Pancreas (tissue), 10 donors: ENCODE data around the gene DPP8. TPM values are rescaled to one million over a fixed set of nuclear protein-coding genes. Genes with fewer than 3 reads are reported as not detected.
"Not testable (repeated sequence)": the region's sequence is repeated elsewhere in the genome, so short reads cannot be mapped to it uniquely, and the experiment has no call there.

Experiments used
- ATAC-seq, 4 donors: fragments of 200-7000 bp; cut with Tn5 transposase; one replicate each; pipeline versions ENCODE4 v1.8.0 to v1.9.1; 2020; ENCODE audit warnings: mild to moderate bottlenecking in 4 of 4, moderate library complexity in 4 of 4
- DNase-seq, 6 donors: peaks; one replicate each; pipeline ENCODE4 v3.0.0-alpha.2; 2020
- FAIRE-seq: peaks from 2 replicates; lab custom pipeline; 2012; peaks lifted over from hg19 to GRCh38; lab: Jason Lieb, UNC
- H3K27ac ChIP-seq, 4 donors: fragments of 200-600 bp; sonication (generic); 1 replicate in 3 of 4; 2 replicates in 1 of 4; pipeline versions ENCODE4 v1.5.0 to v1.8.0; 2020
- H3K27me3 ChIP-seq, 4 donors: fragments of 200-600 bp; one replicate each; pipeline ENCODE4 v1.8.0; 2021
- H3K36me3 ChIP-seq, 3 donors: fragments of 200-600 bp; sonication (generic) in 1 of 3; one replicate each; pipeline versions ENCODE4 v1.5.0 to v1.8.0; 2020 to 2021
- H3K4me1 ChIP-seq, 3 donors: fragments of 200-600 bp; one replicate each; pipeline ENCODE4 v1.8.0; 2021
- H3K4me3 ChIP-seq, 4 donors: fragments of 200-600 bp; sonication (generic) in 2 of 4; one replicate each; pipeline versions ENCODE4 v1.5.0 to v1.8.0; 2020 to 2021
- H3K9me3 ChIP-seq, 4 donors: fragments of 200-600 bp; one replicate each; pipeline ENCODE4 v1.8.0; 2021
- WGBS, 2 donors: extraction: QIAGEN DNeasy Blood & Tissue Kit; methylation state at CpG; one replicate each; pipeline ENCODE4 v1.1.7; 2013; 5-methylcytosine and 5-hydroxymethylcytosine counted together
- intact Hi-C, 3 donors: fragments of 100-400 bp; cut with DNase I; formaldehyde crosslinking; loops; one replicate each; pipeline versions ENCODE4 v1.11.1 to v1.14.2; 2022
- polyA plus RNA-seq, 2 donors: library from polyadenylated mRNA; stranded (reverse); fragments of 200-250 nt; gene quantifications; one replicate each; pipeline ENCODE4 v1.2.3, GENCODE V29; 2013
- total RNA-seq, 6 donors: library from RNA; stranded (reverse); fragmentation: NEBNext Ultra II Directional in 4 of 6; extraction: Animal tissue kit (Norgen Biotek cat#: 25700) in 4 of 6; gene quantifications; one replicate each; pipeline versions ENCODE4 v1.2.1 to v1.2.4, GENCODE V29; 2021 to 2023
- TF ChIP-seq, protein P1 (sequence below), 4 donors: fragments of 200-600 bp; sonication (generic) in 3 of 4; IDR thresholded peaks; one replicate each; pipeline versions ENCODE4 v1.5.0 to v1.8.0; 2021; ENCODE audit warnings: antibody characterized with exemption in 4 of 4
- donor health status: healthy with polysubstance abuse.
- donor health status: DM: no; HTN: no; CAD: no; lungs with moderate emphysema.
- donor health status: DM: no; HTN: no; CAD: no.
- donor health status: control.
- donor health status: control.
- donor health status: Bipolar disorder and iron deficiency.
- donor health status: DM: yes; HTN: yes; CAD: no.
- donor health status: DM: no; HTN: no; CAD: no.
- donor health status: DM: no; HTN: no; CAD: no.
- donor health status: DM: yes; HTN: yes; CAD: no.

The DPP8 gene
- total and polyA plus RNA-seq, 8 donors = 4.7 to 17.1 (median 12.3) TPM

DNA sequence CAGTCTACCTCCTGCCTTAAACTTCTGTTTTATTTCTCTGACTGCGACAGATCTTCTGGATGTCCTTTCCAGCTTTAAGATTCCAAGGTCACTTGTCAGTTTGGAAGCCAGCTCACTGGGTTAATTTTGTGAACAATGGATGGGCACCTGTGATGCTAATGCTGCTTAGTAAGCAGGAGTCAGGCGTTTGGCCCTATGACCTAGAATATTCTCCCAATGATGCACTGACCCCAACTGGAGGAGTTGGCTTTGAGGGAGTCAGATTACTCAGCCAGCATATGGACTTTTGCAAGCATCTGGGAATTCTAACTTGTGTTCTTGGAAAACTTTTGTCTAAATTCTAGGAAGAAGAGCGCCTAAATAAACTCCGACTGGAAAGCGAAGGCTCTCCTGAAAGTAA lies 40.8 kb upstream of the DPP8 start:
- 85 to 94% methylated on average over 5 of the region's 5 CpGs for WGBS, 2 donors
- no peaks in the 10 kb centered on the region for H3K27me3 ChIP-seq
- DNase-seq (no peak), ATAC-seq (peak in 1 of 4 donors; percentile 27), FAIRE-seq (no peak)
- no peak overlapping the region for H3K27ac ChIP-seq
- H3K9me3 ChIP-seq = no peaks in the 10 kb centered on the region
- H3K4me1 ChIP-seq = no peaks in the 10 kb centered on the region
- no peak overlapping the region for H3K4me3 ChIP-seq
- TF ChIP-seq, protein P1, sequence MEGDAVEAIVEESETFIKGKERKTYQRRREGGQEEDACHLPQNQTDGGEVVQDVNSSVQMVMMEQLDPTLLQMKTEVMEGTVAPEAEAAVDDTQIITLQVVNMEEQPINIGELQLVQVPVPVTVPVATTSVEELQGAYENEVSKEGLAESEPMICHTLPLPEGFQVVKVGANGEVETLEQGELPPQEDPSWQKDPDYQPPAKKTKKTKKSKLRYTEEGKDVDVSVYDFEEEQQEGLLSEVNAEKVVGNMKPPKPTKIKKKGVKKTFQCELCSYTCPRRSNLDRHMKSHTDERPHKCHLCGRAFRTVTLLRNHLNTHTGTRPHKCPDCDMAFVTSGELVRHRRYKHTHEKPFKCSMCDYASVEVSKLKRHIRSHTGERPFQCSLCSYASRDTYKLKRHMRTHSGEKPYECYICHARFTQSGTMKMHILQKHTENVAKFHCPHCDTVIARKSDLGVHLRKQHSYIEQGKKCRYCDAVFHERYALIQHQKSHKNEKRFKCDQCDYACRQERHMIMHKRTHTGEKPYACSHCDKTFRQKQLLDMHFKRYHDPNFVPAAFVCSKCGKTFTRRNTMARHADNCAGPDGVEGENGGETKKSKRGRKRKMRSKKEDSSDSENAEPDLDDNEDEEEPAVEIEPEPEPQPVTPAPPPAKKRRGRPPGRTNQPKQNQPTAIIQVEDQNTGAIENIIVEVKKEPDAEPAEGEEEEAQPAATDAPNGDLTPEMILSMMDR (IDR thresholded peaks at IDR 0.05) = no peak
- intact Hi-C loops = no loop called here
- peaks cover 0 to 10% (median 0%) of the 10 kb centered on the region in 3 donors for H3K36me3 ChIP-seq

DNA sequence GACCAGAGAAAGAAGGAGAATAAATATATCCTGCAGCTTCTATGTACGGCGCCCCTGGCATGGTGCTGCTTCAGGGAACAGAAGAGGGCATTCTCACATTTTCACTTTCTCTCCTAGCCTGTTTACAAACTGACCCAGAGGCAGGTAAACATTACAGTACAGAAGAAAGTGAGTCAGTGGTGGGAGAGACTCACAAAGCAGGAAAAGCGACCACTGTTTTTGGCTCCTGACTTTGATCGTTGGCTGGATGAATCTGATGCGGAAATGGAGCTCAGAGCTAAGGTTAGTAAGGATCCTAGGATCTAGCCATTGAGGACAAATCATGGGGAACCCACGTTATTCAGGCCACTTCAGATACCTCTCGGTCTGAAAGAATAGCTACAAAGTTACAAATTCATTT lies 39.1 kb upstream of the DPP8 start:
- ATAC-seq (no peak), DNase-seq (no peak), FAIRE-seq (no peak)
- H3K9me3 ChIP-seq = no peaks in the 10 kb centered on the region
- H3K36me3 ChIP-seq = peaks cover 0 to 10% (median 0%) of the 10 kb centered on the region in 3 donors
- no peak overlapping the region for H3K27ac ChIP-seq
- H3K27me3 ChIP-seq = no peaks in the 10 kb centered on the region
- TF ChIP-seq, protein P1 (IDR thresholded peaks at IDR 0.05) = no peak
- no peak overlapping the region for H3K4me3 ChIP-seq
- intact Hi-C loops = no loop called here
- WGBS, 2 donors = 94 to 97% methylated on average over 7 of the region's 7 CpGs
- no peaks in the 10 kb centered on the region for H3K4me1 ChIP-seq

DNA sequence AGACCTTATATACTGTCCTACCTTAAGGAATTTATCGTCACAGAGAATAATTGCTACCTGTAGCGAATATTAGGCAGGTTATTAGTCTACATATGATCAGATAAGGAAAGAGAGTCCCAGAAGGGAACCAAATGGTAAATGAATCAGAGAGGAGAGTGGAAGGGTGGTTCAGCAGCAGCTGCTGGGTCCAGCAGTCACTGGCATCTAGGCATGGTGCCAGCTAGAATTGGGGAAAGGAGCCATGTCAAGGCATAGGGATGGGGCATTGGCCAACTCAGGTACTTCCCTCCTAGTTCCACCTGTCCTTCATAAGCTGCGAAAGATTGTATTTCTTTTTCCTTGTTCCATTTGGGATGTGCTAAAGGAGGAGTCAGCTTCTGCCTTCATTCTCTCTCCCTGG lies 36.2 kb upstream of the DPP8 start:
- no peak overlapping the region for H3K27ac ChIP-seq
- H3K27me3 ChIP-seq = no peaks in the 10 kb centered on the region
- ATAC-seq (no peak), DNase-seq (no peak), FAIRE-seq (no peak)
- H3K4me1 ChIP-seq = peaks cover 0 to 15% (median 2%) of the 10 kb centered on the region in 3 donors
- 98 to 99% methylated on average over 3 of the region's 3 CpGs for WGBS, 2 donors
- TF ChIP-seq, protein P1 (IDR thresholded peaks at IDR 0.05) = no peak
- no peaks in the 10 kb centered on the region for H3K9me3 ChIP-seq
- no peak overlapping the region for H3K4me3 ChIP-seq
- H3K36me3 ChIP-seq = peaks cover 0 to 10% (median 0%) of the 10 kb centered on the region in 3 donors
- intact Hi-C loops = no loop called here

DNA sequence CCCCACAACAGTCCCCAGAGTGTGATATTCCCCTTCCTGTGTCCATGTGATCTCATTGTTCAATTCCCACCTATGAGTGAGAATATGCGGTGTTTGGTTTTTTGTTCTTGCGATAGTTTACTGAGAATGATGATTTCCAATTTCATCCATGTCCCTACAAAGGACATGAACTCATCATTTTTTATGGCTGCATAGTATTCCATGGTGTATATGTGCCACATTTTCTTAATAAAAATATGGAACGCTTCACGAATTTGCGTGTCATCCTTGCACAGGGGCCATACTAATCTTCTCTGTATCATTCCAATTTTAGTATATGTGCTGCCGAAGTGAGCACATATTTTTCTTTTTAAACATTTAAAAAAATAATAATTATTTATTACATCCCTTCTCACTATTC lies 35.4 kb upstream of the DPP8 start:
- H3K36me3 ChIP-seq, intact Hi-C loops, H3K27ac ChIP-seq, H3K9me3 ChIP-seq, DNase-seq, FAIRE-seq, H3K4me3 ChIP-seq, H3K27me3 ChIP-seq, ATAC-seq: not testable (repeated sequence)
- 96% methylated on average over 4 of the region's 6 CpGs for WGBS, 2 donors
- H3K4me1 ChIP-seq = peaks cover 0 to 15% (median 2%) of the 10 kb centered on the region in 3 donors

DNA sequence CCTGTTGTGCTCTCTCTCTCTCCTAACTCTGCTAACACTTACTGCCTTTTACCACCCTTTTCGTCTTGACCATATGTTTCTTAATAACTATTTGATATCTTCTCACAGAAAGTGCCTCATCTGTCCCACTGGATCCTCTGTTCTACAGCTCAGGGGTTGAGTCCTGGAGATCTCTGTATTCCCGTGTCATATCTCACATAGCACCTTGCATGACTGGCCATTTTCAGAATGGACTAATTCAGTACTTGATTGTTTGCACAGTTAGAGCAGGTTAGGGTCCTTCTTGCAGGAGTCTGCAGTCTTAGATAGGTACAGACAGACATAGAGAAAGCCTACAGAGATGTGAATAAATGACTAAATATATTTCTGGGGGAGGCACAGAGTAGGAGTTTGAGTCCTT lies 33.7 kb upstream of the DPP8 start:
- WGBS, 2 donors = 25 to 32% methylated on average over 2 of the region's 2 CpGs
- Histone ChIP-seq H3K4me1 (peaks cover 0 to 15% (median 2%) of the 10 kb centered on the region in 3 donors), H3K4me3 (no peak overlapping the region), H3K27me3 (no peaks in the 10 kb centered on the region), H3K27ac (peak overlapping the region in 2 of 4 donors; percentile 5 to 21), H3K9me3 (no peaks in the 10 kb centered on the region), H3K36me3 (peaks cover 0 to 6% (median 0%) of the 10 kb centered on the region in 3 donors)
- ATAC-seq (peak in 3 of 4 donors; percentile 22 to 52 (median 42)), DNase-seq (no peak), FAIRE-seq (no peak)
- TF ChIP-seq, protein P1 (IDR thresholded peaks at IDR 0.05) = no peak
- intact Hi-C loops = no loop called here
